Panc1 (cell line): ENCODE measurements around the gene PCYT2. TPM values are rescaled to one million over a fixed set of nuclear protein-coding genes. Genes with fewer than 3 reads are reported as not detected.

Experiments used
- ATAC-seq: fragments of 200-7000 bp; cut with Tn5 transposase; 2 replicates; pipeline ENCODE4 v1.9.1; 2020; ENCODE audit warnings: mild to moderate bottlenecking, moderate library complexity
- BruUV-seq: library from RNA; stranded (reverse); fragments of 400-500 nt; replicated peaks from 2 replicates; lab custom pipeline; 2021; lab: Mats Ljungman, UMichigan
- CTCF ChIA-PET: fragments of 300-600 bp; sonication (Branson Sonifier 250); formaldehyde crosslinking; loops from one replicate; lab custom pipeline; 2022; ENCODE audit warnings: antibody characterized with exemption; lab: Charles Lee
- POLR2A ChIA-PET: fragments of 300-600 bp; sonication (Branson Sonifier 250); formaldehyde crosslinking; loops from one replicate; lab custom pipeline; 2022; ENCODE audit warnings: antibody characterized with exemption; lab: Charles Lee
- DNase-seq: peaks from one replicate; pipeline ENCODE4 v3.0.0-alpha.2; 2010; ENCODE audit warnings: low read depth, low spot score
- H3K27ac ChIP-seq: 2 replicates; pipeline ENCODE4 v1.5.1; 2011; ENCODE audit warnings: mild to moderate bottlenecking, low read length, inconsistent platforms
- H3K27me3 ChIP-seq: fragments of 200-500 bp; sonication (Bioruptor generic); 2 replicates; pipeline ENCODE4 v1.6.0; 2014; ENCODE audit warnings: low read length, inconsistent platforms; ENCODE audit not compliant: control insufficient read depth, insufficient read depth
- H3K36me3 ChIP-seq: fragments of 200-500 bp; sonication (Bioruptor generic); 2 replicates; pipeline ENCODE4 v1.5.1; 2014; ENCODE audit warnings: inconsistent platforms, mild to moderate bottlenecking, low read length, moderate library complexity; ENCODE audit not compliant: control insufficient read depth, insufficient read depth
- H3K4me1 ChIP-seq: 2 replicates; pipeline ENCODE4 v1.5.1; 2011; ENCODE audit warnings: inconsistent platforms, mild to moderate bottlenecking, low read length, moderate library complexity; ENCODE audit not compliant: control insufficient read depth, insufficient read depth
- H3K4me3 ChIP-seq, 2 experiments: 2 replicates each; pipeline ENCODE4 v1.5.1; 2011 to 2012; ENCODE audit warnings: low read depth in 2 of 2, low read length in 2 of 2, mild to moderate bottlenecking in 2 of 2, inconsistent platforms in 1 of 2, moderate library complexity in 1 of 2
- H3K9me3 ChIP-seq: fragments of 200-500 bp; sonication (Bioruptor generic); 2 replicates; pipeline ENCODE4 v1.5.1; 2014; ENCODE audit warnings: low read depth, mild to moderate bottlenecking, inconsistent platforms, low read length, moderate library complexity; ENCODE audit not compliant: control insufficient read depth, insufficient read depth
- CTCF ChIP-seq: fragments of 450-650 bp; IDR thresholded peaks from 2 replicates; pipeline ENCODE4 v1.5.1; 2017; ENCODE audit warnings: mild to moderate bottlenecking
- POLR2AphosphoS5 ChIP-seq: IDR thresholded peaks from 2 replicates; pipeline ENCODE4 v1.6.1; 2012; ENCODE audit warnings: mild to moderate bottlenecking, low read depth, low read length, moderate library complexity
- REST ChIP-seq, 2 experiments: IDR thresholded peaks; 2 replicates each; pipeline ENCODE4 v1.6.1; 2011 to 2012; ENCODE audit warnings: low read depth in 2 of 2, control low read depth in 1 of 2, low read length in 1 of 2, mild to moderate bottlenecking in 1 of 2, moderate library complexity in 1 of 2; ENCODE audit not compliant: insufficient read depth in 1 of 2
- SIN3A ChIP-seq: IDR thresholded peaks from 2 replicates; pipeline ENCODE4 v1.6.1; 2012; ENCODE audit warnings: low read depth, mild to moderate bottlenecking, low read length, moderate library complexity, borderline replicate concordance; ENCODE audit not compliant: insufficient read depth
- TCF7L2 ChIP-seq: IDR thresholded peaks from 2 replicates; pipeline ENCODE4 v1.6.1; 2011; ENCODE audit warnings: mild to moderate bottlenecking, low read depth, low read length, inconsistent platforms
- in situ Hi-C: cut with HindIII; loops from 2 replicates; pipeline ENCODE4 v1.10.0; 2016; ENCODE audit warnings: low sequenced_read_pairs, low pct_unique_long_range_greater_than_20kb
- intact Hi-C: fragments of 100-400 bp; cut with micrococcal nuclease; formaldehyde crosslinking; loops from one replicate; pipeline ENCODE4 v1.10.0; 2022; ENCODE audit not compliant: unreplicated experiment
- total RNA-seq: library from RNA; stranded (reverse); gene quantifications from one replicate; pipeline ENCODE4 v1.2.1, GENCODE V29; 2021; ENCODE audit not compliant: unreplicated experiment

PCYT2 gene
- total RNA-seq, 1 experiment from 2014 or later, result 91.2 TPM

- BruUV-seq, result TSS peak; percentile 92
- TF ChIP-seq CTCF, result no peak
- TF ChIP-seq SIN3A, result peak; percentile 68; the same call in 1 of the 2 replicates
- no peak for TF ChIP-seq TCF7L2
- no peak for TF ChIP-seq REST (IDR thresholded peaks at IDR 0.05; ENCODE audit: insufficient read depth in 1 of 2, low read depth in 2 of 2, low read length in 1 of 2)
- TF ChIP-seq POLR2AphosphoS5, result peak; percentile 66
- Histone ChIP-seq H3K36me3 (peaks cover 9% of the 10 kb centered on the region; the same call in 1 of the 2 replicates), H3K27me3 (no peaks in the 10 kb centered on the region), H3K4me1 (peaks cover 57% of the 10 kb centered on the region), H3K4me3 (peak overlapping the region; percentile 77 to 93), H3K27ac (peak overlapping the region; percentile 98), H3K9me3 (no peaks in the 10 kb centered on the region)
- ChIA-PET CTCF (no interaction called here), POLR2A (interaction anchor here (0.9 kb wide), 1 partner anchor 56 kb away, joined by 3 read pairs; no protein-coding TSS in a partner anchor)
- DNase-seq (no peak), ATAC-seq (peak; percentile 32)
- intact Hi-C loops (loop anchor here (10.0 kb wide), 1 partner anchor 156 kb away; the partner anchor contains the start of genes CENPX and LRRC45), in situ Hi-C loops (no loop called here)
Observed at GRCh38 chr17:81868674-81869220, 42.5 kb downstream of the PCYT2 start.

- Histone ChIP-seq H3K27ac (peak overlapping the region; percentile 90), H3K36me3 (peaks cover 9% of the 10 kb centered on the region; the same call in 1 of the 2 replicates), H3K27me3 (no peaks in the 10 kb centered on the region), H3K4me1 (peaks cover 59% of the 10 kb centered on the region), H3K4me3 (no peak overlapping the region), H3K9me3 (no peaks in the 10 kb centered on the region)
- POLR2A ChIA-PET, result no interaction called here
- intact Hi-C loops (loop anchor here (10.0 kb wide), 1 partner anchor 157 kb away; the partner anchor contains the start of genes CENPX and LRRC45), in situ Hi-C loops (no loop called here)
- DNase-seq, result no peak
- BruUV-seq, result no TSS peak
- ATAC-seq, result peak; percentile 27
- TF ChIP-seq REST (IDR thresholded peaks at IDR 0.05; ENCODE audit: insufficient read depth in 1 of 2, low read depth in 2 of 2, low read length in 1 of 2), result peak in 1 of 2 experiments; percentile 69; a peak in 1 of 4 replicates
- TF ChIP-seq TCF7L2, result peak; percentile 0
- TF ChIP-seq SIN3A, result peak; percentile 17
- TF ChIP-seq CTCF, result no peak
- TF ChIP-seq POLR2AphosphoS5, result peak; percentile 36
- CTCF ChIA-PET, result no interaction called here
Observed at GRCh38 chr17:81867991-81868673, 43.1 kb downstream of the PCYT2 start.
